Measurements from ENCODE around the gene SEMA3B.

Gene SEMA3B

DNA sequence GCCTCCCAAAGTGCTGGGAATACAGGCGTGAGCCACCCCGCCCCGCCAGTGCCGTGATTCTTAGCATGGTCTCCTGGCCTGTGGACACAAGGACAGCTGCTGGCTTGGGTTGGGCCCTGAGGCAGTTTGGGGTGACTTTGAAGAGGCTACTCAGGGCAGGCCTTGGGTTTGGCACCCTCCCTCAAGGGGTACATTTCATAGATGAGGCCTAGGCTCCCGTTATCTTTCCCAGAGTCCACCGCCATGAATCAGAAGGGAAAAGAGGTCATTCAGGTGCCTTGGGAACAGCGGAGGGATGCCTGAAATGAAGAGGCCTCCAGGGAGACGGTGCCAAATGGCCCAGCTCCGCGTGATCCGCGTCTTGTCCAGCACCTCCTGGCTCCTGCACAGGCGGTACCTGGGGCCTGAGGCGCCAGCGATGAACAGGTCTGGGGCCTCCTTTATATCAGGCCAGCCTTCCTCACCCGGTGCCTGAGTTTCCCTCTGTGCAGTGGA is 23.6 kb upstream of the SEMA3B start:
- DNase-seq (ENCODE audit: insufficient read length, low spot score): no peak
- FAIRE-seq: no peak

DNA sequence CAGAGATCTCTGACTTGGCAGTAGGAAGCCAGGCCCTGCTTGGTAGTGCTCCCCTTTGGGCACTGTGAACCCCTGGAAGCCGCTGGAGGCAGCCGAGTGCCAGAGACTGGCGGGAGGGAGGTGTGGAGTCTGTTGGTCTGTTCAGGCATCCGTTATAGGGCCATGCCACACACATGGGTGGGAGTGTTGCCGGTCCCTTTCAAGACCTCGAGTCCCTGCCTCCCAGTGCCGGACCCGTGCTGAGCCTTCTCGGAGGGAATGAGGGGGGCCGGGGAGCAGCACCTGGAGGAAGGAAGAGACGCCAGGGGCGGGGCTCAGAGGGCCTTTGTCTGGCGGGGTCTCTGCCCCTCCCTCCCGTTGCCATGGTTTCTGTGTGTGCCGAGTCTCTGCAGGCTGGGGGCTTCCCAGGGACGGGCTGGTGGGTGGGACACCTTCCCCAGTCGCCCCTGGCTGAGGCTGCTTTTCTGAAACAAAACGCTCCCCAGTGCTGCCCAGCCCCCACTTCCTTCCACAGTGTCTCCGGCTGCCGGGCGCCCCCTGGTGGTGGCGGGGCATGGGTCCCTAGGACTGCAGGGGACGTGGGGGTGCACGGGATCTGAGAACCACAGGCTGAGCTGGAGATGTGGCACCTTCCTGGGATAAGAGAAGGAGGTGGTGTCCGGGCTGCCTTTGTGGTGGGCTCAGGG is 23.0 kb upstream of the SEMA3B start:
- TF ChIP-seq, protein P1, sequence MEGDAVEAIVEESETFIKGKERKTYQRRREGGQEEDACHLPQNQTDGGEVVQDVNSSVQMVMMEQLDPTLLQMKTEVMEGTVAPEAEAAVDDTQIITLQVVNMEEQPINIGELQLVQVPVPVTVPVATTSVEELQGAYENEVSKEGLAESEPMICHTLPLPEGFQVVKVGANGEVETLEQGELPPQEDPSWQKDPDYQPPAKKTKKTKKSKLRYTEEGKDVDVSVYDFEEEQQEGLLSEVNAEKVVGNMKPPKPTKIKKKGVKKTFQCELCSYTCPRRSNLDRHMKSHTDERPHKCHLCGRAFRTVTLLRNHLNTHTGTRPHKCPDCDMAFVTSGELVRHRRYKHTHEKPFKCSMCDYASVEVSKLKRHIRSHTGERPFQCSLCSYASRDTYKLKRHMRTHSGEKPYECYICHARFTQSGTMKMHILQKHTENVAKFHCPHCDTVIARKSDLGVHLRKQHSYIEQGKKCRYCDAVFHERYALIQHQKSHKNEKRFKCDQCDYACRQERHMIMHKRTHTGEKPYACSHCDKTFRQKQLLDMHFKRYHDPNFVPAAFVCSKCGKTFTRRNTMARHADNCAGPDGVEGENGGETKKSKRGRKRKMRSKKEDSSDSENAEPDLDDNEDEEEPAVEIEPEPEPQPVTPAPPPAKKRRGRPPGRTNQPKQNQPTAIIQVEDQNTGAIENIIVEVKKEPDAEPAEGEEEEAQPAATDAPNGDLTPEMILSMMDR (IDR thresholded peaks at IDR 0.05; ENCODE audit: insufficient read depth, missing control alignments): peak; percentile 87
- FAIRE-seq (no peak), DNase-seq (ENCODE audit: insufficient read length, low spot score) (peak; percentile 93)

More for the DNA sequence above, 23.6 kb upstream of the SEMA3B start:
- TF ChIP-seq, protein P1 (IDR thresholded peaks at IDR 0.05; ENCODE audit: insufficient read depth, missing control alignments): no peak

DNA sequence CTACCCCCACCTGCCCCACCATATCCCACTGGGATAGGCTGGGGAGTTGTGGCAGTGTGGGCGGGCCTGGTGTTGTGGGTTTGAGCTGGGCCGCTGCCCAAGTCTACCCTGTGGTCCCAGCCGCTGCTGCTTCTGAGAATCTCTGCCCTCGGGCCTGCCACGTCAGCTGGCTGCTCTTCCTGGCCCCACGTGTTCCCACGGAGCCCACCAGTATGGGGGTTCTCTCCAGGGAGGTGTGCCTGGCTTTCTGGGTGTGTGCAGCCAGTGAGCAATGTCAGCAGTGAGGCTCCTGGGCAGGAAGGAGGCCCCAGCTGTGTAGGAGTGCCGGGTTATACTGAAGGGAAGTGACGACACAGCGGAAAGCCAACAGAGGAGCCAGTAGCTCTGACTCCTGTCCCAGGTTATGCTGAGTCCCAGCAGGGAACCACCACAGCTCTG is 22.4 kb upstream of the SEMA3B start:
- TF ChIP-seq, protein P1 (IDR thresholded peaks at IDR 0.05; ENCODE audit: insufficient read depth, missing control alignments): no peak
- FAIRE-seq (no peak), DNase-seq (ENCODE audit: insufficient read length, low spot score) (no peak)

DNA sequence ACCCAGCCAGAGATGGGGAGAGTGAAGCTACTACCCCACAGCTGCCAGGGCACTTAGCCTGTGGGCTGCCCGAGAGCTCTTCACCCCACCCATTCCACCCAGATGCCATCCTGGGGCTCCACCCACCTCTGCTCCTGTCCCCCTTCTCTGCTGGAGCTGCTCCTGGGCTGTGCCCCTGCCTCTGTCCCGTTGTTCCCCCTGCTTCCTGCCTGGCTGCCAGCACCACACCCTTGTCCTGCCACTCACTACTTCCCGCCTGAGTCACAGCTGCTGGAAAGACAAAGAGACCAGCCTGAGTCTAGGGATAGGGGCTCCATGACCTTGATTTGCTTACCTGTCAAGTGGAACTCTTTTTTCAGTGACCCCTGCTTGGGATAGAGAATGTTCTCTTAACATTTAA is 20.6 kb upstream of the SEMA3B start:
- DNase-seq (ENCODE audit: insufficient read length, low spot score) (no peak), FAIRE-seq (no peak)
- TF ChIP-seq, protein P1 (IDR thresholded peaks at IDR 0.05; ENCODE audit: insufficient read depth, missing control alignments): no peak

DNA sequence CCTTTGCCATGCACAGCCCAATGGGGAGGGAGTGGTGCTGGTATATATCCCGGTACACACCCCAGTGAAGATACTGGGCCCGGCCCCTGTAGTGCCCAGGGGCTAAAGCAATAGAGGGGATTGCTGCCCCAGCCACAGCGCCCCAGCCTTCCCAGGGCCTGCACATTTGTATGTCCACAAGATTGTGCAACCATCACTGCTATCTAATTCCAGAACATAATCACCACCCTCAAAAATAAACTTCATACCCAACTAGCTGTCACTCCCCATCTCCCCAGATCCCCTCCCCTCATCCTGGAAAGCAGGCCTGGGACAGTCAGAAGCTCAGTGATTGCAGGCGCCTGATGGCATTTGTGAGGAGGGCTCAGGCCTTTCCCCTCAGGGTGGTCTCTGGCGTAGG is 19.5 kb upstream of the SEMA3B start:
- TF ChIP-seq, protein P1 (IDR thresholded peaks at IDR 0.05; ENCODE audit: insufficient read depth, missing control alignments): no peak
- no peak for DNase-seq (ENCODE audit: insufficient read length, low spot score)
- no peak for FAIRE-seq

DNA sequence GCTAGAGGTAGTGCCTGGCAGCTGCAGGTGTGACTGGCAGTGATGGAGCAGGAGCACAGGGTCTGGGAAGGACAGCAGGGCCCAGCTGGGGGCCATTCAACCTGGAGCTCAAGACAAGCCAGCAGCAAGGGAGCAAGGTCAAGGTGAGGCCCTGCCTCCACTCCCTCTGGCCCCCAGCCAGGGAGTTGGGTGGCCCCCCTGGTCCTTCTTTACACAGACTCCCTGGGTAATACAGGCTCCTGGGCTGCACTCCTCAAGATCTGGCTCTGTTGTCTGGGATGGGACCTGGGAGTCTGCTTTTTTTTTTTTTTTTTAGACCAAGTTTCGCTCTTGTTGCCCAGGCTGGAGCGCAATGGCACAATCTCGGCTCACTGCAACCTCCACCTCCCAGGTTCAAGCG is 18.4 kb upstream of the SEMA3B start:
- TF ChIP-seq, protein P1 (IDR thresholded peaks at IDR 0.05; ENCODE audit: insufficient read depth, missing control alignments): no peak
- FAIRE-seq: no peak
- no peak for DNase-seq (ENCODE audit: insufficient read length, low spot score)

DNA sequence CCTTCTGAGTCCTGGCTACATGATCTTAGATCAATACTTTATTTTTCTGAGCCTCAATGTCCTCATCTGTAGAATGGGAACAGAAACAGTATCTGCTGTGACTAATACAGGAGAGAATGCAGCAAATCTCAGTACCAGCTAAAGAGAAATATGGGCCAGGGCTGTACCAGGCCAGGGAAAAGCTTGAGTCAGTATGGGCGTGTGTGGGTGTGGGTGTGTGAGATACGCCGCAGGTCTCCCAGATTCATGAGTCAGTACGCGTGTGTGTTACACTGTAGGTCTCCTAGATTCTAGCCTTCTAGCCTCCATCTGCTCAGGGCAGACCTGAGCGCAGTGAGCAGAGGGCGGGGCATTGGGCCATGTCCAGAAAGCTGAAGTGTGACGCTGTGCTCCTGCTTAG is 17.7 kb upstream of the SEMA3B start:
- FAIRE-seq (no peak), DNase-seq (ENCODE audit: insufficient read length, low spot score) (no peak)
- TF ChIP-seq, protein P1 (IDR thresholded peaks at IDR 0.05; ENCODE audit: insufficient read depth, missing control alignments): no peak

Measured in D721Med (cell line).